PC-3 (cell line): ENCODE measurements around the gene TMEM60. TPM values are rescaled to one million over a fixed set of nuclear protein-coding genes. Genes with fewer than 3 reads are reported as not detected.

ENCODE experiments used
- ATAC-seq: fragments of 200-7000 bp; cut with Tn5 transposase; 2 replicates; pipeline ENCODE4 v1.9.1; 2020; ENCODE audit warnings: mild to moderate bottlenecking, moderate library complexity
- BruUV-seq: library from RNA; stranded (reverse); fragments of 400-500 nt; replicated peaks from 2 replicates; lab custom pipeline; 2021; lab: Mats Ljungman, UMichigan
- CTCF ChIA-PET: fragments of 300-600 bp; sonication (Branson Sonifier 250); formaldehyde crosslinking; loops from one replicate; lab custom pipeline; 2022; ENCODE audit warnings: antibody characterized with exemption; lab: Charles Lee
- POLR2A ChIA-PET: fragments of 300-600 bp; sonication (Branson Sonifier 250); formaldehyde crosslinking; loops from one replicate; lab custom pipeline; 2022; ENCODE audit warnings: antibody characterized with exemption; ENCODE audit not compliant: unreplicated experiment; lab: Charles Lee
- DNase-seq: peaks from one replicate; pipeline ENCODE4 v3.0.0-alpha.2; 2015
- H2AFZ ChIP-seq: fragments of 300-600 bp; sonication (generic); 2 replicates; pipeline ENCODE4 v1.6.0; 2016; ENCODE audit warnings: antibody characterized with exemption, low read length
- H3F3A ChIP-seq: fragments of 300-600 bp; sonication (generic); one replicate; pipeline ENCODE4 v1.6.0; 2017; ENCODE audit warnings: antibody characterized with exemption, low read length, control low read depth, mild to moderate bottlenecking; ENCODE audit not compliant: unreplicated experiment
- H3K27ac ChIP-seq: fragments of 300-600 bp; sonication (generic); 2 replicates; pipeline ENCODE4 v1.5.1; 2016; ENCODE audit warnings: mild to moderate bottlenecking, low read length
- H3K27me3 ChIP-seq: fragments of 300-600 bp; sonication (generic); 2 replicates; pipeline ENCODE4 v1.6.1; 2016; ENCODE audit warnings: low read length, mixed read lengths
- H3K36me3 ChIP-seq: fragments of 300-600 bp; sonication (generic); 2 replicates; pipeline ENCODE4 v1.6.1; 2016; ENCODE audit warnings: low read depth, mixed run types, low read length, mixed read lengths
- H3K4me1 ChIP-seq: fragments of 300-600 bp; sonication (generic); 2 replicates; pipeline ENCODE4 v1.5.1; 2016; ENCODE audit warnings: low read length; ENCODE audit not compliant: insufficient read depth
- H3K4me2 ChIP-seq: fragments of 300-600 bp; sonication (generic); 2 replicates; pipeline ENCODE4 v1.6.0; 2016; ENCODE audit warnings: low read length
- H3K4me3 ChIP-seq: fragments of 300-600 bp; sonication (generic); 2 replicates; pipeline ENCODE4 v1.5.1; 2016; ENCODE audit warnings: mild to moderate bottlenecking, low read length, mixed read lengths
- H3K79me2 ChIP-seq: fragments of 300-600 bp; sonication (generic); 2 replicates; pipeline ENCODE4 v1.6.1; 2017; ENCODE audit warnings: low read length, mixed read lengths
- H3K9ac ChIP-seq: fragments of 300-600 bp; sonication (generic); 2 replicates; pipeline ENCODE4 v1.6.0; 2016; ENCODE audit warnings: mild to moderate bottlenecking, low read length
- H3K9me2 ChIP-seq: fragments of 300-600 bp; sonication (generic); replicated peaks from 2 replicates; pipeline ENCODE4 v1.6.1; 2016; ENCODE audit warnings: mixed run types, low read length, mixed read lengths
- H3K9me3 ChIP-seq: fragments of 300-600 bp; sonication (generic); 2 replicates; pipeline ENCODE4 v1.6.1; 2016; ENCODE audit warnings: low read length, mixed read lengths
- H4K20me1 ChIP-seq: fragments of 300-600 bp; sonication (generic); 2 replicates; pipeline ENCODE4 v1.6.1; 2016; ENCODE audit warnings: low read length, mixed read lengths
- EZH2 ChIP-seq: fragments of 300-600 bp; sonication (generic); IDR thresholded peaks from one replicate; pipeline ENCODE4 v1.6.1; 2017; ENCODE audit warnings: antibody characterized with exemption, mild to moderate bottlenecking, low read length; ENCODE audit not compliant: unreplicated experiment
- EZH2phosphoT487 ChIP-seq: fragments of 300-600 bp; sonication (generic); IDR thresholded peaks from 2 replicates; pipeline ENCODE4 v1.6.1; 2018; ENCODE audit warnings: mild to moderate bottlenecking, antibody characterized with exemption, low read length, borderline replicate concordance
- intact Hi-C: fragments of 100-400 bp; cut with micrococcal nuclease; formaldehyde crosslinking; loops from 2 replicates; pipeline ENCODE4 v1.9.0; 2023
- total RNA-seq: library from RNA; depleted of rRNA; stranded (reverse); fragments of >200 nt; gene quantifications from 2 replicates; pipeline ENCODE4 v1.2.3, GENCODE V29; 2014
- TF ChIP-seq, protein P1 (sequence below): fragments of 300-600 bp; sonication (generic); conservative IDR thresholded peaks from 2 replicates; pipeline ENCODE4 v1.5.1; 2017; ENCODE audit warnings: antibody characterized with exemption, low read depth, mild to moderate bottlenecking, low read length

Gene TMEM60
- total RNA-seq, 1 experiment from 2014 or later: 8.1 TPM

DNA sequence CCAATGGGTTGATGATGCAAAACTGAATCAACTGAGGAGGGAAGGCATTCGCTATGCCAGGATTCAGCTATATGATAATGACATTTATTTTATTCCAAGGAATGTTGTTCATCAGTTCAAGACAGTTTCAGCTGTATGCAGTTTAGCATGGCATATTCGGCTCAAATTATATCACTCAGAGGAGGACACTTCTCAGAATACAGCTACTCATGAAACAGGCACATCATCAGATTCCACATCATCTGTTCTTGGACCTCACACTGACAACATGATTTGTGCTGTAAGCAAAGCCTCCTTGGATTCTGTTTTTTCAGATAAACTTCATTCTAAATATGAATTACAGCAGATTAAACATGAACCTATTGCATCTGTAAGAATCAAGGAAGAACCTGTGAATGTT lies 19.7 kb downstream of the TMEM60 start:
- intact Hi-C loops: no loop called here
- no peak for ATAC-seq
- H3K9me2 ChIP-seq: no peaks in the 10 kb centered on the region

DNA sequence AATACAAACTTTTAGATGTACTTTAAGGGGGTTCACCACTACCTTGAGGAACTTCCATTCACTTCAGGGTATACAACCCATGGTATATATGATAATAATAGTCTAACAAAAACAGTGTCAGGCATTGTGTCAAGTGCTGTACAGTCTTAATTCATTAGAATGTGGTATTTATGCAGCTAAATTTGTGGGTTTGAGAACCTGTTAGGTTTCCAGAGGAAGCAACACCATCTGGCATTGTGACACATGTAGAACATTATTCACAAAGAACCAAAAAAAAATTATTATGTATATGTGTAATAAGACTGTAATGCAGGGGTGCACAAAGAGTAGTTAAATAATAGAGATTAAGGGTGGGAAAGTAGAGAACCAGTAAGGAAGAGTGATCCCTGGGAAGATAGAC lies 26.3 kb downstream of the TMEM60 start:
- intact Hi-C loops: no loop called here
- H3K9me2 ChIP-seq: no peaks in the 10 kb centered on the region
- H3K4me3 ChIP-seq: no peak overlapping the region
- no peaks in the 10 kb centered on the region for H3K9me3 ChIP-seq
- H2AFZ ChIP-seq: no peak overlapping the region
- no peaks in the 10 kb centered on the region for H4K20me1 ChIP-seq
- no peak overlapping the region for H3K4me2 ChIP-seq
- ChIA-PET POLR2A (no interaction called here), CTCF (no interaction called here)
- no peaks in the 10 kb centered on the region for H3K4me1 ChIP-seq
- H3K27ac ChIP-seq: no peak overlapping the region
- no peak for DNase-seq
- TF ChIP-seq EZH2: no peak
- TF ChIP-seq EZH2phosphoT487: no peak
- TF ChIP-seq, protein P1, sequence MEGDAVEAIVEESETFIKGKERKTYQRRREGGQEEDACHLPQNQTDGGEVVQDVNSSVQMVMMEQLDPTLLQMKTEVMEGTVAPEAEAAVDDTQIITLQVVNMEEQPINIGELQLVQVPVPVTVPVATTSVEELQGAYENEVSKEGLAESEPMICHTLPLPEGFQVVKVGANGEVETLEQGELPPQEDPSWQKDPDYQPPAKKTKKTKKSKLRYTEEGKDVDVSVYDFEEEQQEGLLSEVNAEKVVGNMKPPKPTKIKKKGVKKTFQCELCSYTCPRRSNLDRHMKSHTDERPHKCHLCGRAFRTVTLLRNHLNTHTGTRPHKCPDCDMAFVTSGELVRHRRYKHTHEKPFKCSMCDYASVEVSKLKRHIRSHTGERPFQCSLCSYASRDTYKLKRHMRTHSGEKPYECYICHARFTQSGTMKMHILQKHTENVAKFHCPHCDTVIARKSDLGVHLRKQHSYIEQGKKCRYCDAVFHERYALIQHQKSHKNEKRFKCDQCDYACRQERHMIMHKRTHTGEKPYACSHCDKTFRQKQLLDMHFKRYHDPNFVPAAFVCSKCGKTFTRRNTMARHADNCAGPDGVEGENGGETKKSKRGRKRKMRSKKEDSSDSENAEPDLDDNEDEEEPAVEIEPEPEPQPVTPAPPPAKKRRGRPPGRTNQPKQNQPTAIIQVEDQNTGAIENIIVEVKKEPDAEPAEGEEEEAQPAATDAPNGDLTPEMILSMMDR: no peak
- no peaks in the 10 kb centered on the region for H3K27me3 ChIP-seq
- H3K79me2 ChIP-seq: no peaks in the 10 kb centered on the region
- ATAC-seq: no peak
- no peaks in the 10 kb centered on the region for H3F3A ChIP-seq
- peaks cover 18% of the 10 kb centered on the region for H3K36me3 ChIP-seq
- BruUV-seq: no TSS peak
- no peak overlapping the region for H3K9ac ChIP-seq

More for the DNA sequence above, 19.7 kb downstream of the TMEM60 start:
- Histone ChIP-seq H3K27me3 (no peaks in the 10 kb centered on the region), H3K4me1 (no peaks in the 10 kb centered on the region), H4K20me1 (no peaks in the 10 kb centered on the region), H3K27ac (no peak overlapping the region), H3K9ac (no peak overlapping the region), H3K4me3 (no peak overlapping the region), H3K4me2 (no peak overlapping the region), H3K36me3 (peaks cover 23% of the 10 kb centered on the region), H3K79me2 (no peaks in the 10 kb centered on the region), H3K9me3 (no peaks in the 10 kb centered on the region), H3F3A (no peaks in the 10 kb centered on the region), H2AFZ (no peak overlapping the region)
- DNase-seq: no peak
- BruUV-seq: no TSS peak
- no peak for TF ChIP-seq EZH2phosphoT487
- POLR2A ChIA-PET: no interaction called here
- CTCF ChIA-PET: no interaction called here

DNA sequence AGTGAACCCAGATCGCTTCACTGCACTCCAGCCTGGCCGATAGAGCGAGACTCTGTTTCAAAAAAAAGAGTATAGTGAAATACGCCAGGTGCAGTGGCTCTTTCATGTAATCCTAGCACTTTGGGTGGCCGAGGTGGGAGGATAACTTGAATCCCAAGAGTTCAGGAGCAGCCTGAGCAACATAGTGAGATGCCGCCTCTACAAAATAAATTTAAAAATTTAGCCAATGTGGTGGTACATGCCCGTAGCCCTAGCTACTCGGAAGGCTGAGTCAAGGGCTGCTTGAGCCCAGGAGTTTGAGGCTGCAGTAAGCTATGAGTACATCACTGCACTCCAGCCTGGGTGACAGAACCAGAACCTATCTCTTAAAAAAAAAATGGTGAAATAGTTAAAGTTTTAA lies 27.9 kb downstream of the TMEM60 start:
- H2AFZ ChIP-seq: no peak overlapping the region
- no peaks in the 10 kb centered on the region for H3K4me1 ChIP-seq
- no TSS peak for BruUV-seq
- H3F3A ChIP-seq: no peaks in the 10 kb centered on the region
- TF ChIP-seq EZH2: no peak
- TF ChIP-seq, protein P1: no peak
- no peak for TF ChIP-seq EZH2phosphoT487
- intact Hi-C loops: no loop called here
- no peak overlapping the region for H3K4me2 ChIP-seq
- H4K20me1 ChIP-seq: no peaks in the 10 kb centered on the region
- H3K79me2 ChIP-seq: no peaks in the 10 kb centered on the region
- H3K27me3 ChIP-seq: no peaks in the 10 kb centered on the region
- no peak overlapping the region for H3K4me3 ChIP-seq
- no peak overlapping the region for H3K9ac ChIP-seq
- H3K9me2 ChIP-seq: no peaks in the 10 kb centered on the region
- DNase-seq: no peak
- H3K9me3 ChIP-seq: no peaks in the 10 kb centered on the region
- ATAC-seq: no peak
- ChIA-PET POLR2A (interaction anchor here (0.6 kb wide), 1 partner anchor 603 kb away, joined by 6 read pairs; no protein-coding TSS in a partner anchor), CTCF (no interaction called here)
- no peak overlapping the region for H3K27ac ChIP-seq
- H3K36me3 ChIP-seq: peaks cover 7% of the 10 kb centered on the region; the same call in 1 of the 2 replicates
